HCT116 (cell line): ENCODE data around the gene SCD5. TPM values are rescaled to one million over a fixed set of nuclear protein-coding genes. Genes with fewer than 3 reads are reported as not detected.

ENCODE experiments used
- ATAC-seq: fragments of 200-7000 bp; cut with Tn5 transposase; 2 replicates; pipeline ENCODE4 v1.9.1; 2020; ENCODE audit warnings: mild to moderate bottlenecking, moderate library complexity
- BruUV-seq: library from RNA; stranded (reverse); fragments of 400-500 nt; replicated peaks from 2 replicates; lab custom pipeline; 2021; lab: Mats Ljungman, UMichigan
- CTCF ChIA-PET: fragments of 300-600 bp; sonication (Branson Sonifier 250); formaldehyde crosslinking; loops from one replicate; lab custom pipeline; 2021; ENCODE audit warnings: antibody characterized with exemption; lab: Charles Lee
- POLR2A ChIA-PET: fragments of 300-600, 350-600 bp; sonication (Branson Sonifier 250); formaldehyde crosslinking; loops from one replicate; lab custom pipeline; 2021; ENCODE audit warnings: antibody characterized with exemption; lab: Charles Lee
- RAD21 ChIA-PET, 2 experiments: fragments of 300-600 bp; sonication (Branson Sonifier 250); formaldehyde crosslinking; loops; one replicate each; lab custom pipeline; 2023; ENCODE audit warnings: low total read pairs in 2 of 2; ENCODE audit not compliant: uncharacterized antibody in 2 of 2, unreplicated experiment in 2 of 2, low non-redundant PET in 1 of 2; lab: Charles Lee
- DNase-seq: peaks from one replicate; pipeline ENCODE4 v3.0.0-alpha.2; 2010; ENCODE audit warnings: low read depth, low spot score
- H2AFZ ChIP-seq: fragments of 200-600 bp; shearing (Covaris generic), sonication (generic); 2 replicates; pipeline ENCODE4 v1.6.1; 2017; ENCODE audit warnings: low read depth, mixed run types, mixed read lengths, antibody characterized with exemption, low read length; ENCODE audit not compliant: poor library complexity, severe bottlenecking
- H3K27ac ChIP-seq: 2 replicates; pipeline ENCODE4 v1.5.1; 2012; ENCODE audit warnings: low read depth, low read length
- H3K27me3 ChIP-seq: fragments of 200-600 bp; sonication (generic); 2 replicates; pipeline ENCODE4 v1.6.1; 2016; ENCODE audit warnings: mixed run types, low read length, mixed read lengths; ENCODE audit not compliant: insufficient read depth
- H3K36me3 ChIP-seq, 2 experiments: fragments of 200-500 bp in 1 of 2; fragments of 200-600 bp in 1 of 2; sonication (Bioruptor generic) in 1 of 2; sonication (generic) in 1 of 2; 2 replicates each; pipeline versions ENCODE4 v1.5.1 to v1.6.1; 2014 to 2016; ENCODE audit warnings: low read length in 2 of 2, inconsistent platforms in 1 of 2, mixed read lengths in 1 of 2, mixed run types in 1 of 2; ENCODE audit not compliant: insufficient read depth in 2 of 2, control insufficient read depth in 1 of 2
- H3K4me1 ChIP-seq, 2 experiments: fragments of 200-600 bp in 1 of 2; sonication (generic) in 1 of 2; 2 replicates each; pipeline versions ENCODE4 v1.5.1 to v1.6.1; 2012 to 2017; ENCODE audit warnings: low read length in 2 of 2, inconsistent platforms in 1 of 2, mild to moderate bottlenecking in 1 of 2, mixed read lengths in 1 of 2, mixed run types in 1 of 2, moderate library complexity in 1 of 2; ENCODE audit not compliant: insufficient read depth in 2 of 2, control insufficient read depth in 1 of 2
- H3K4me2 ChIP-seq: fragments of 200-600 bp; sonication (generic); 2 replicates; pipeline ENCODE4 v1.6.1; 2017; ENCODE audit warnings: mixed run types, low read length, mixed read lengths
- H3K4me3 ChIP-seq, 2 experiments: fragments of 200-600 bp in 1 of 2; sonication (generic) in 1 of 2; replicated peaks in 1 of 2; 2 replicates each; pipeline ENCODE4 v1.5.1; 2011 to 2016; ENCODE audit warnings: low read length in 2 of 2, control low read depth in 1 of 2, low read depth in 1 of 2, mild to moderate bottlenecking in 1 of 2, mixed read lengths in 1 of 2, mixed run types in 1 of 2
- H3K79me2 ChIP-seq: fragments of 200-600 bp; sonication (generic); 2 replicates; pipeline ENCODE4 v1.6.1; 2017; ENCODE audit warnings: mild to moderate bottlenecking, mixed run types, low read length, moderate library complexity, mixed read lengths; ENCODE audit not compliant: insufficient read depth
- H3K9ac ChIP-seq: fragments of 200-600 bp; sonication (generic); 2 replicates; pipeline ENCODE4 v1.6.1; 2016; ENCODE audit warnings: low read length, mixed read lengths
- H3K9me2 ChIP-seq: fragments of 200-600 bp; sonication (generic), shearing (Covaris generic); 2 replicates; pipeline ENCODE4 v1.6.1; 2017; ENCODE audit warnings: mixed run types, mild to moderate bottlenecking, moderate library complexity; ENCODE audit not compliant: insufficient read depth
- H3K9me3 ChIP-seq, 2 experiments: fragments of 200-500 bp in 1 of 2; fragments of 200-600 bp in 1 of 2; sonication (Bioruptor generic) in 1 of 2; sonication (generic) in 1 of 2; 2 replicates each; pipeline ENCODE4 v1.6.1; 2014 to 2017; ENCODE audit warnings: low read length in 2 of 2, mixed read lengths in 2 of 2, inconsistent platforms in 1 of 2, low read depth in 1 of 2, mild to moderate bottlenecking in 1 of 2, mixed run types in 1 of 2, moderate library complexity in 1 of 2; ENCODE audit not compliant: control insufficient read depth in 1 of 2, insufficient read depth in 1 of 2
- H4K20me1 ChIP-seq: fragments of 200-600 bp; sonication (generic), shearing (Covaris generic); 2 replicates; pipeline ENCODE4 v1.6.1; 2017; ENCODE audit warnings: mixed run types, mild to moderate bottlenecking, moderate library complexity; ENCODE audit not compliant: insufficient read depth
- CEBPB ChIP-seq: IDR thresholded peaks from 2 replicates; pipeline ENCODE4 v1.6.1; 2012; ENCODE audit warnings: low read depth
- CTCF ChIP-seq, 3 experiments: fragments of 200-600 bp in 1 of 3; sonication (generic) in 1 of 3; IDR thresholded peaks in 2 of 3; conservative IDR thresholded peaks in 1 of 3; 2 replicates each; pipeline ENCODE4 v1.5.1; 2012 to 2017; ENCODE audit warnings: low read depth in 2 of 3, low read length in 2 of 3, antibody characterized with exemption in 1 of 3, borderline replicate concordance in 1 of 3, control low read depth in 1 of 3, mild to moderate bottlenecking in 1 of 3, mixed read lengths in 1 of 3, mixed run types in 1 of 3, moderate library complexity in 1 of 3; ENCODE audit not compliant: insufficient read depth in 1 of 3
- EGR1 ChIP-seq: IDR thresholded peaks from 2 replicates; pipeline ENCODE4 v1.6.1; 2012; ENCODE audit warnings: low read depth
- ELF1 ChIP-seq: IDR thresholded peaks from 2 replicates; pipeline ENCODE4 v1.6.1; 2012; ENCODE audit warnings: low read depth, borderline replicate concordance
- EZH2 ChIP-seq: fragments of 200-600 bp; sonication (generic); IDR thresholded peaks from 2 replicates; pipeline ENCODE4 v1.6.1; 2017; ENCODE audit warnings: antibody characterized with exemption, mixed run types
- POLR2A ChIP-seq: IDR thresholded peaks from 2 replicates; pipeline ENCODE4 v1.7.0; 2011; ENCODE audit warnings: borderline replicate concordance; ENCODE audit not compliant: insufficient read depth, insufficient read length; ENCODE audit errors: extremely low read depth
- RAD21 ChIP-seq: IDR thresholded peaks from 2 replicates; pipeline ENCODE4 v1.6.1; 2012; ENCODE audit warnings: low read depth, mild to moderate bottlenecking
- SIN3A ChIP-seq: IDR thresholded peaks from 2 replicates; pipeline ENCODE4 v1.6.1; 2012; ENCODE audit warnings: low read depth
- SP1 ChIP-seq: IDR thresholded peaks from 2 replicates; pipeline ENCODE4 v1.6.1; 2012; ENCODE audit warnings: low read depth
- SRF ChIP-seq: IDR thresholded peaks from 2 replicates; pipeline ENCODE4 v1.6.1; 2012; ENCODE audit warnings: low read depth
- ZFX ChIP-seq: fragments of 450-650 bp; IDR thresholded peaks from 2 replicates; pipeline ENCODE4 v1.6.1; 2017
- ZNF274 ChIP-seq: fragments of 200-500 bp; sonication (Bioruptor generic); IDR thresholded peaks from 2 replicates; pipeline ENCODE4 v1.6.1; 2014; ENCODE audit warnings: mild to moderate bottlenecking, low read depth, low read length, inconsistent platforms
- intact Hi-C: fragments of 100-400 bp; cut with micrococcal nuclease; formaldehyde crosslinking; loops from 2 replicates; pipeline ENCODE4 v1.10.0; 2022
- total RNA-seq: library from RNA; stranded (reverse); gene quantifications from one replicate; pipeline ENCODE4 v1.2.1, GENCODE V29; 2021; ENCODE audit not compliant: unreplicated experiment
- TF ChIP-seq, protein P1 (sequence below): IDR thresholded peaks from 2 replicates; pipeline ENCODE4 v1.6.1; 2012

SCD5 gene
- total RNA-seq, 1 experiment from 2014 or later, result 21.7 TPM

GRCh38 chr4:82613121-82613520 lies 185.5 kb downstream of the SCD5 start:
- ChIA-PET POLR2A (no interaction called here), RAD21 (no interaction called here), CTCF (interaction anchor here (1.4 kb wide), 1 partner anchor 34 kb away, joined by 3 read pairs; no protein-coding TSS in a partner anchor)
- no peaks in the 10 kb centered on the region for H3K4me1 ChIP-seq
- no peaks in the 10 kb centered on the region for H3K36me3 ChIP-seq
- no peaks in the 10 kb centered on the region for H3K79me2 ChIP-seq
- H3K27ac ChIP-seq, result no peak overlapping the region
- ATAC-seq (no peak), DNase-seq (no peak)
- no peaks in the 10 kb centered on the region for H3K9me3 ChIP-seq
- TF ChIP-seq CTCF (IDR thresholded peaks at IDR 0.05 in 2 of 3, conservative IDR thresholded peaks at IDR 0.05 in 1 of 3; ENCODE audit: borderline replicate concordance in 1 of 3, insufficient read depth in 1 of 3, low read depth in 2 of 3, low read length in 2 of 3) (no peak), SRF (no peak), SIN3A (no peak), CEBPB (no peak), SP1 (no peak), RAD21 (no peak), POLR2A (no peak), EZH2 (no peak), ZNF274 (no peak), ZFX (no peak), ELF1 (no peak), EGR1 (no peak)
- TF ChIP-seq, protein P1, sequence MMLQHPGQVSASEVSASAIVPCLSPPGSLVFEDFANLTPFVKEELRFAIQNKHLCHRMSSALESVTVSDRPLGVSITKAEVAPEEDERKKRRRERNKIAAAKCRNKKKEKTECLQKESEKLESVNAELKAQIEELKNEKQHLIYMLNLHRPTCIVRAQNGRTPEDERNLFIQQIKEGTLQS, result no peak
- intact Hi-C loops, result no loop called here
- H3K27me3 ChIP-seq, result 0 out of 2 replicates have a peak, but pooled peaks cover 5% of the 10 kb centered on the region
- BruUV-seq, result no TSS peak
- no peak overlapping the region for H3K4me2 ChIP-seq
- no peaks in the 10 kb centered on the region for H4K20me1 ChIP-seq
- H3K4me3 ChIP-seq, result no peak overlapping the region
- no peaks in the 10 kb centered on the region for H3K9me2 ChIP-seq
- no peak overlapping the region for H2AFZ ChIP-seq
- no peak overlapping the region for H3K9ac ChIP-seq
